Skin of body (tissue), 2 donors: ENCODE data around the gene NR2F2. TPM values are rescaled to one million over a fixed set of nuclear protein-coding genes. Genes with fewer than 3 reads are reported as not detected.

ENCODE experiments used
- DNase-seq: peaks from one replicate; lab custom pipeline; 2025; lab: John Stamatoyannopoulos, UW
- total RNA-seq: library from RNA; depleted of rRNA; stranded (reverse); fragments of >200 nt; gene quantifications from one replicate; pipeline ENCODE4 v1.2.3, GENCODE V29; 2014

The NR2F2 gene
- total RNA-seq, 1 donor from 2014 or later, result 7.8 TPM

DNA sequence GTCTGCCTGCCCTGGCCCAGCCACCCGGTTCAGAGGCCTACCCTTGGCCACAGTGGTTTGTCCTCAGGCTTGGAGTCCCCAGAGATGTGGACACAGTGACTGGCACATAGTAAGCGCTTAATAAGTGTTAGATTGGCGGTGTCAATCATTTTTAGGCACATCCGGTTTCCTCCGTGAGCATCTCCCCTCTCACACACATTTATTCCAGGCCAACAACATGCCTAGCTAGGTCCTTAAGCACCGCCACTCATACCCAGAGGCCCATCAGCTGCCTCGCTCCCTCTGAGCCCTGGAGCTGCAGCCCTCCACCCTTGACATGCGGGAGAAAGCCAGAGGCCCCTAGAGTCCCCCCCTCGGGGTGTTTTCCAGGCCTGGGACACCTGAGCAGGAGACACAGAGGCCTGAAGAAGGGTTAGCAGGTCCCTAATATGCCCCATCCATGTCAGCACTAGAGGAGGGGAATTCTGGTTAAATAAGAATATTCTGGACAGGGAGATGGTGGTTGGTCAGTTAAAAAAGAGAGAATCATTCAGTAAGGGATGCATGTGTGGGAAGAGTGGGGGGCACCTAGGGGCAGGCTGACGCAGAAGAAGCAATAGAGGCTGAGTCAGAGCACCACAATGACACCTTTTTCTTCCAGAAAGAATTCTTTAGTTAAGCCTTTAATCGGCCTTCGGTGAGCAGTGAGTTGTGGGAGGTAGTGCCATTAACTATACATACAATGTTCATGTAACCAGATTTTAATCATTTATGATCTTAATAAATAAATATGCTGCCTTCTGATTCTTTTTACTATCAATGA lies 22.3 kb downstream of the NR2F2 start:
- DNase-seq, result no peak

- no peak for DNase-seq
Observed at GRCh38 chr15:96353416-96353929, 23.0 kb downstream of the NR2F2 start.

DNA sequence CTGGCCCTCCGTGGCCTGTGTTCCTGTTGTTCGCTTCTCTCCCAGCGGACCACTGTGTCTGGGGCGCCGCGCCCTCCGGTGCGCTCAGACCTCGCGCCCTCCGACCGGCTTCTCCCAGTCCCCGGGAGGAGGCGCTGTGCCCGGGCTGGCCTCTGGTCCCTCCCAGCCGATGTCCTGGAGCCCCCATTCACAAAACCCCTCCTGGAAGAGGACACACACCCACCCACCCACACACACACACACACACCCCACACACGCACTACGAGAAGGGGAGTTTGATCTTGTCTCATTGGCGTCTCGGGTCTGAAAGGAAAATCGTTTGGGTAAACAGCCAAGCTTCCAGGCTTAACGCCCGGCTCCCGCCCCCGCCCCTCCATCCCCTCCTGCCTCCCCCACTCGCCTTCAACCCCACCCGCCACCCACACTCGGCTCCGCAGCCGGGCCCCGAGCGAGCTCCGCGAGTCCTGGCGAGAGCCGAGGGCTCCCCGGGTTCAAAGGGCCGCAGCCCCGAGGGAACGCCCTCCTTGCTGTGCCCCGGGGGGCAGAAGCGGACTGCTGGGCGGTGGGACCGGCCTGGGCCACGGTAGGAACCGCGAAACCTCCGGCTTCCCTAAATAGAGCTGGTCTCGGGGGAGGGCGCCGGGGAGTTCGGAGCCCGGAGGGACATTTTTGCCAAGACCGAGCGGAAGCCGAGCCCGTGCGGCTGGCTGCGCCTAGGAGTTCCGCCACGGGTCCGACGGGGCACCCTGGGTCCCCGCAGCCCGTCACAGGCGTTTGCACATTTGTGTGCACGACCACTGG lies 23.6 kb downstream of the NR2F2 start:
- DNase-seq, result peak; percentile 30

- DNase-seq, result peak; percentile 77
Observed at GRCh38 chr15:96354731-96355567, 24.4 kb downstream of the NR2F2 start.

GRCh38 chr15:96355568-96356187 lies 25.2 kb downstream of the NR2F2 start:
- DNase-seq, result no peak

GRCh38 chr15:96356494-96357455 lies 26.3 kb downstream of the NR2F2 start:
- peak; percentile 67 for DNase-seq

DNA sequence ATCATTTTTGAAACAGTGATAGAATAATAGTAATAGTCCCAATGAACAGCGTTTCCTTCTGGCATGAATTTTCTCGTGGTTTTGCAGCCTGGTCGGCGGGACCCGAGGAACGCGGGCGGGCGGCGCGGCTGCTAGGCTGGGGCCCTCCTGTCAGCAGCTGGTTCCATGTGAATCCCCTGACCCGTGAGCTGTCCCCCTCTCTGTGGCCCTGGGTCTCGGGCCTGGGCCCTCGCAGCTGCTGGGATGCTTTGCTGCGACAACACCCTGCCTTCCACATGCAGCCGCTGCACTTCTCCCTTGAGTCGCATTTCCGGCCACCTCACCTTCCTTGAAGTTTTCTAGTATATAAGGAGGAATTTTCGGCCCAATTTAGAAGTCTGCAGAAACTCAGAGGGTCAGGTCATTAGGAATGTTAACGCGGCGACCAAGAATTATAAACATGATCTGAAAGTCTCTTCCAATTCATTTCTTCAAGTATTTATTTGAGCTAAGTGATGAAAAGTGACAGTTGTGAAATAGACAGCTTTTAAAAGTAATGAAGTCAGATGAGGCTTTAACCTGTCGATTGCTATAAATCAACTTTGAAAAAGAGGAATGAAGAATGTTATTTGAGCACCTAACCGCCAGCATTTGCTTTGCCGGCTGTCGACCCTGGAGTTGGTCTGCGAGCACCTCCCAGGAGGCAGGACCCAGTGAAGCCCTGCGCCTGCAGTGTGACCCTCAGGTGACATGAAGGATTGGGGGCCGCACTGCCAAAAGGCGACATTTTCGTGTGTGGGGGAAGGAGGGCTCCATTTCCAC lies 27.7 kb downstream of the NR2F2 start:
- DNase-seq, result no peak

DNA sequence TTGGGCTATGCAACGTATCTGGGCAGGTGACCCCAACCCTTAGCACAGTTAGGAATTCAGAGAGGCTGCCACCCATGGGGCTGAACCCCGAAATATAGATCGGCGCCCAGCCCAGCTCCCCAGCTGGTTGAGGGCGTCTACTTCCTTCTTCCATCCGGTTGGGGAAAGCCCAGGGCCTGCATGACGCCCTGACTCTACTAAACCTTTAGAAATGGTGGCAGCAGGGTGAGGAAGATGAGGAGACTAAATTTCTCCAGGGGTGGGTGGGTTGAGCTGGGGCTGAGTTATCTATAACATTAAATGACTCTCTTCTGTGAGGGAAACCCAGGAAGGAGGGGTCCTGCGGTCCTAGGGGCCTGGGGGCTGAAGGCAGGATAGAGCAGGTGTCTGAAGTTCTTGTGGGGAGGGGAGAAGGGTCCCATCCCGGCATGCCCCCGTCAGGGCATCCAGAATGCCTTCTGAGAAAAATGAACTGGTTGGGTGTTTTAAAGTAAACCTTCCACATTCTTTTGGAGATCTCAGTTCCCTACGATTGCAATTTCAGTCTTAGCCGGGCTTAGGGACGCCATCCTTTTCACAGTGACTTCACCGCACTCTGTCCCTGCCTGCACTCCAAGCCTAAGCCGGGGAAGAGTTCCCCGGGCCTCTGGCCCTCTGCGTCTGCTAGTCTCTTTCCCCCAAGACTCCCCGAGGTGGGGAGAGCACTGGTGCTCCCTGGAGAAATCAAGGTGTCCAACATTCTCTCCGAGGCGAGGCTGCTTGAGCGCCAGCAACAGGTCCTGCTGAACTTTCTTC lies 28.5 kb downstream of the NR2F2 start:
- DNase-seq, result no peak

DNA sequence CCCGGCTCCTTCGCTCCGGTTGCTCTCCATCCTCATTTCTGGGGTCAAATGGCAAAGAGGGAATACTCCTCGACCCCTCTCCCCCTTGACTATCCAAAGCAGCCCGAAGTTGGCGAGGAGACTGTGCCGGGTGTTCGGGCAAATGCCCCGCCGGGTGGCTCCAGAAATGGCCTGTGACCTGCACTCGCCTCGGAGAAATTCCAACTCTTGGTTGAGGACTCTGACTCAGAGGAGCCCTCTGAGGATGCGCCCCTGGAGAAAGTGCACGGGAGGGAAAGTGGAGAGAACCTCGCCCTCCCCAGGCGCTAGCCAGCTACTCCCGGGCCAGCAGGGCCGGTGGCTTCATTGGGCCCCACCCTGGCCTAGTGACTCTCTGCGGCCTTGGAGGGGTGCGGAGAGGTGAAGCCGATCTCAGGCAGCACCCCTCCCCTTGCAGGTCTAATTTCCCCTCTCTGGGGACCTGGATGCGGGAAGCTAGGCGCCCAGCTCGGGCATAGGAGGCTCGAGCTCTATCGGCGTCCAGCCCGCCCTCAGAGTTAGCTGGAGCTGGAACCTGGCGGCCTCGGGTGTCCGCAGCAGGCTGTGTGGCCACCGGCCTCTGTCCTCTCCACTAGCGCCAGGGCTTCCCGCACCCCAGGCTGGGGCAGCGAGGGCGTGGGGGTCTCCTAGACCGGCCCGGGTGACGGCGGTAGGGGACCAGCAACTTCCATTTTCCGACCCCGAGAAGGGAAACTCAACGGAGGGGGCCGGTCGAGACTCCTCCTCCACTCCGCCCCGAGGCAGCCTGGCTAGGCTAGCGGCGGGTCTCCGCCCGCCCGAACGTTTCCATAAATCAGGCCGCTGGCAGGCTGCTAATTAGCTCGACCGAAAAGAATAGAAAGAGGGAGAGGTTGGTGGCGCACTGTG lies 29.4 kb downstream of the NR2F2 start:
- DNase-seq, result no peak

GRCh38 chr15:96360581-96361308 lies 30.2 kb downstream of the NR2F2 start:
- DNase-seq, result no peak

GRCh38 chr15:96361309-96362010 lies 31.0 kb downstream of the NR2F2 start:
- DNase-seq, result no peak

GRCh38 chr15:96362011-96362754 lies 31.7 kb downstream of the NR2F2 start:
- no peak for DNase-seq

- no peak for DNase-seq
Observed at GRCh38 chr15:96362755-96363651, 32.5 kb downstream of the NR2F2 start.

- DNase-seq, result no peak
Observed at GRCh38 chr15:96363707-96364106, 33.2 kb downstream of the NR2F2 start.
